NCI-H774 (cell line): ENCODE measurements around the gene TMEM126B.
A peak's percentile ranks its signal among the peaks of the same experiment; 100 is the strongest.
"Not testable (repeated sequence)": the region's sequence is repeated elsewhere in the genome, so short reads cannot be mapped to it uniquely, and the experiment has no call there.

Experiments
- DNase-seq: peaks from one replicate; lab custom pipeline; 2025; lab: John Stamatoyannopoulos, UW

Gene TMEM126B

GRCh38 chr11:85647604-85648299 is 19.4 kb downstream of the TMEM126B start, which contains the start of gene TMEM126A:
TSS of gene TMEM126A (plus strand) at chr11:85647967. CDS start at chr11:85650256, 2,289 bp downstream.
- DNase-seq: peak; percentile 92

- no peak for DNase-seq
Observed at GRCh38 chr11:85651118-85651517, 22.7 kb downstream of the TMEM126B start.

DNA sequence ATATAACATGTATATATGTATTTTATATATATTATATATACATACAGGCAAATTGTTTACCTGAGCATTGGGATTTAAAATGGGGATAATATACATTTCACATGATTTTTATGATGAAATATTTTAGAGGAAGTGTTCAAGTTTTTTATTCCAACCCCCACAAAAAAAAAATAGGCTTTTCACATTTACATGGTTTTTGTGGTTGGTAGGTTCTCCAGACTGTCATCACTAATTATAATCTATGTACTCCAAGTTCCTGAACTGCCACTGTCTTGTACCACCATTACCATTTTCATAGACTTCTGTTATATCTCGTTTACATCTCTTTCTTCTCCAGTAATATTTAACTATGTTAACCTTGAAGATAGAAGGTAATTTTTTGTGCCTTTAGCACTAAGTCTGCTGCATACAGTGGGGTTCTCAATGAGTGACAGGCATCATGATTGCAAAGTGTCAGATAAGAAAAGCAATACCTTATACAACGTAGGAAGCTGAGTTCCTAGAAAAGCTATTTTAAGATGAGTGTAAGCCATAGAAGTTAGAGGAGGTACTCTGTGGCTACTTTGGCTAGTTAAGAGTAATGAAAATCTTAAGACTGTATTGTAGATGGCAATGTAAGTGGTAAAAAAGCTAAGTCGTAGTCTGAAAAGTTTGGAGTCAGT is 24.5 kb downstream of the TMEM126B start:
- DNase-seq: no peak

DNA sequence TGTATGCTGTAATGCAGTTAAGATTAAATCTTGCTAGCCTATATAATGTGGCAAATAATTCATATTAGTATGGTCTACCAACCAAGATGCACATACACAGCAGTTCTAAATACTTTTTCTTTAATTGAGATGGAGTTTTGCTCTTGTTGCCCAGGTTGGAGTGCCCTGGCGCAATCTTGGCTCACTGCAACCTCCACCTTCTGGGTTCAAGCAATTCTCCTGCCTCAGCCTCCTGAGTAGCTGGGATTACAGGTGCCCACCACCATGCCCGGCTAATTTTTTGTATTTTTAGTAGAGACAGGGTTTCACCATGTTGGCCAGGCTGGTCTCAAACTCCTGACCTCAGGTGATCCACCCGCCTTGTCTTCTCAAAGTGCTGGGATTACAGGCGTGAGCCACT is 25.9 kb downstream of the TMEM126B start:
- DNase-seq: not testable (repeated sequence)

DNA sequence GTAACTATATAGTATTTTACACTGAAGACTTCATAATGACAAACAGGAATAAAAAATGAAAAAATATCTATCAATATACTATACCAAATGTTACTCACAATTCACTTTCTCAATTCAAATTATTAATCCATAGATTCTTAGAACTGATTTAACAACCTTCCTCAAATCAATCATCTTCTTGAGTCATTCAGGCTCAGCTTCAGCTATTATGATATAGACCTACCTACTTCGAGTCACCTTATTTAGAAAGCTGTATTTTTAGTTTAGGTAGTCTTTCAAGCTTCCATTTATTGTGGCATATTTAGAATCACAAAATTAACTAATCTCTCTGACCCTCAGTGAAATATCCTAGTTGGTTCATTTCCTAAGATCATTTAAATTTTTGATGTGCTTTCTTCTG is 28.4 kb downstream of the TMEM126B start:
- no peak for DNase-seq

DNA sequence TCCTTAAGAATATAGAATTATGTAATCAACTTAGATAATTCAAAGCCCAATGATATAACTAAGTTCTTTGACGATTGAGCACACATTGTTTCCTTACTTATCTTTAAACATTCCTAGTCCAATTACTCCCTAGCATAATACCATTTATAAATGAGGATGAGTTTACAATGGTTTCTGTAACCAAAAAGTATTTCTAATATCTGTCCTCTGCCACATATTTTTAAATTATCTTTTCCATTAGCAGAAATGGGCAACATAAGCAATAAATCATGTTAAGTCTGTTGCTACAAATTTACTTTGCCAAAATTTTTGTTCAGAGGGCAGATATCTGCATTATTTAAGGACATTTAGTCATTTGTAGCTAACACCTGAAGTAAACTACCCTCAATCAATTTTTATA is 29.8 kb downstream of the TMEM126B start:
- no peak for DNase-seq

- no peak for DNase-seq
Observed at GRCh38 chr11:85661972-85662664, 33.7 kb downstream of the TMEM126B start.

- no peak for DNase-seq
Observed at GRCh38 chr11:85663080-85663752, 34.8 kb downstream of the TMEM126B start.

- DNase-seq: peak; percentile 57
Observed at GRCh38 chr11:85663753-85664614, 35.6 kb downstream of the TMEM126B start.

DNA sequence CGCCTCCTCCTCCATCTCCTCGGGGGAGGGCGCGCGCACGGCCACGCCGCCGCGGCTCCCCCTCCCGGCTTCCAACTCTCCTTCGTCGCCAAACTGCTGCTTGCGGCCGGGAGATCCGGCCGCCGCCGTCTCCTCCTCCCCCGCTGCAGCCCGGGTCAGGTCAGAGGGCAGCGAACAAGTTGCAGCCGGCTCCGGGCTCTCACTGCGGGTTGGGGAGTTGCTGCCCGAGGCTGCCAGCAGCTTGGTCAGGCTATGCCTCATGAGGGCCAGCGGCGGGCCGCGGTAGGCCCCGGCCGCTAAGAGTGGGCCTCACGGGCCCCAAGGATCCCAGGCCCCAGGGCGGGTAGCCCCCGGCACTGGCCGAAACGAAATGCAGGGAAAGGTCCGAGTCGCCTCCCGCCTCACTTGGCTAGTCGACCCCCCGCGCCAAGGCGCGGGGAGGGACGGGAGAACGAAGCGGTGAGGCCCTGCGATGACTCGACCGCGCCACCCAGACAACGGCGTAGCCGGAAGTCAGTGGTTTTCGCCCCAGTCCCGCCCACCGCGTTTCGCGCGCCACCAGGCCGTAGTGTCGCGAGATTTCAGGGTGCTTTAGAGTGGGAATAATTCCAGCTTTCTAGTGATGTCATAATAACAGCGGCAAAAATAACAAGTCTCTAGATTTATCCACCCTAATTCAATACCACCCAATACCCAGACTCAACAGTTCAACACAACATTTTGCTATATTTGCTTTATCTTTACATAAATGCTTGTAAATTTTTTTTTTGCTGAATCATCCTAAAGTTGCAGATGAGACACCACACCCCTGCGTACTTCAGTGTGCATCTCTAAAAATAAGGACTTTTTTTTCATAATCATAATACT is 36.5 kb downstream of the TMEM126B start, which contains the start of gene CREBZF:
Gene CREBZF, minus strand, starts transcription at position 515 of the 867 bp plus-strand sequence. Its CDS starts 254 bp downstream, at position 261.
- DNase-seq: peak; percentile 96

- peak; percentile 10 for DNase-seq
Observed at GRCh38 chr11:85665733-85666132, 37.3 kb downstream of the TMEM126B start.

- DNase-seq: no peak
Observed at GRCh38 chr11:85666687-85667086, 38.3 kb downstream of the TMEM126B start.

DNA sequence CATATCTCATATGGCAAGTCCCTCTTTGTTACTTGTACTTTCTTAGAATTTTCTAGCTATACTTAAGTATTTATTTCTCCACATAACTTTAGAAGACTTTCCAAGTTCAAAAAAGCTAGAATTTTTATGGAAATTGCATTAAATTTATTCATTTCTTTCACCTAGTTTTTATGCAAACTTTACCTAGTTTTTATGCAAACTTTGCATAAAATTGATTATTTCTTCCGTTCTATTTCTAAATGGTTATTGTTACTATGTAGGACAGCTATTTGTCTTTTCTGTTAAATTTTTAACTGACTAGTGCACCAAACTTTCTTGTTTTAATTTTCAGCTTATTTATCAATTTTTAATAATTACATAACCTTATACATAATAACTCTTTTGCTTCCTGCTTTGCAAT is 39.8 kb downstream of the TMEM126B start:
- DNase-seq: no peak

DNA sequence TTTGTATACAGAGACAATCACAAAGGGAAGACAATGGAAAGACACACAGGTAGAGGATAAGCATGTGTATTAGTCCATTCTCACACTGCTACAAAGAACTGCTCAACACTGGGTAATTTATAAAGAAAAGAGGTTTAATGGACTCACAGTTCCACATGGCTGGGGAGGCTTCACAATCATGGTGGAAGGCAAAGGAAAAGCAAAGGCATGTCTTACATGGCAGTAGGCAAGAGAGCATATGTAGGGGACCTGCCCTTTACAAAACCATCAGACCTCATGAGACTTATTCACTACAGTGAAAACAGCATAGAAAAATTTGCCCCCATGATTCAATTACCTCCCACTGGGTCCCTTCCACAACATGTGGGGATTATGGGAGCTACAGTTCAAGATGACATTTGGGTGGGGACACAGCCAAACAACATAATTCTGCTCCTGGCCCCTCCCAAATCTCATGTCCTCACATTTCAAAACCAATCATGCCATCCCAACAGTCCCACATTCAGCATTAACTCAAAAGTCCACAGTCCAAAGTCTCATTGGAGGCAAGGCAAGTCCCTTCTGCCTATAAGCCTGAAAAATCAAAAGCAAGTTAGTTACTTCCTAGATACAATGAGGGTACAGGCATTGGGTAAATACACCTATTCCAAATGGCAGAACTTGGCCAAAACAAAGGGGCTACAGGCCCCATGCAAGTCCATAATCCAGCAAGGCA is 42.7 kb downstream of the TMEM126B start:
- not testable (repeated sequence) for DNase-seq

DNA sequence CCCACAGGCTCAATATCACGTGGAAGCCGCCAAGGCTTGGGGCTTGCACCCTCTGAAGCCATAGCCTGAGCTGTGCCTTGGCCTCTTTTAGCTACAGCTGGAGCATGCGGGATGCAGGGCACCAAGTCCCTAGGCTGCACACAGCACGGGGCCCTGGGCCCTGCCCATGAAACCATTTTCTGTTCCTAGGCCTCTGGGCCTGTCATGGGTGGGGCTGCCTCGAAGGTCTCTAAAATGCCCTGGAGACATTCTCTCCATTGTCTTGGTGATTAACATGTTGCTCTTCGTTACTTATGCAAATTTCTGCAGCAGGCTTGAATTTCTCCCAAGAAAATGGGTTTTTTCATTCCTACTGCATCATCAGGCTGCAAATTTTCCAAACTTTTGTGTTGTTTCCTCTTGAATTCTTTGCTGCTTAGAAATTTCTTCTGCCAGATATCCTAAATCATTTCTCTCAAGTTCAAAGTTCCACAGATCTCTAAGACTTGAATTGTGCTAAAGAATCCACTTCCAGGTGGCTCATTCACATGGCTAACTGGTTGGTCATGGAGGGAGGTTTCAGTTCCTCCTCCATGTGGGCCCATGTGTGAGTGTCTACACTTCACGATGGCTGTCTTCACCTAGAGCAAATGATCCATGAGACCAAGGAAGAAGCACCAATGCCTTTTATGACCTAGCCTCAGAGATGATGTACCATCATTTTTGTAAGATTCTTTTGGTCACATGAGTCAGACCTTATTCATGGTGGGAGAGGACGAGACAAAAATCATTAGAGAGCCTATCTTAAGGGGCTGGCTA is 43.9 kb downstream of the TMEM126B start:
- no peak for DNase-seq

DNA sequence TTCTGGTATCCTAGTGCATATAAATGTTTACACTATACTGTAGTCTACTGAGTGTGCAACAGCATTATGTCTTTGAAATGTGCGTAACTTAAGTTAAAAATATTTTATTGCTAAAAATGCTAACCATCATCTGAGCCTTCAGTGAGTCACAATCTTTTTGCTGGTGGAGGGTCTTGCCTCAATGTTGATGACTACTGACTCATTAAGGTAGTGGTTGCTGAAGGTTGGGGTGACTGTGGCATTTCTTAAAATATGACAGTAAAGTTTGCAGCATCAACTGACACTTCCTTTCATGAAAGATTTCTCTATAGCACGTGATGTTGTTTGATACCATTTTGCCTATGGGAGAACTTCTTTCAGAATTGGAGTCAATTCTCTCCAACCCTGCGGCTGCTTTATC is 45.0 kb downstream of the TMEM126B start:
- DNase-seq: no peak

DNA sequence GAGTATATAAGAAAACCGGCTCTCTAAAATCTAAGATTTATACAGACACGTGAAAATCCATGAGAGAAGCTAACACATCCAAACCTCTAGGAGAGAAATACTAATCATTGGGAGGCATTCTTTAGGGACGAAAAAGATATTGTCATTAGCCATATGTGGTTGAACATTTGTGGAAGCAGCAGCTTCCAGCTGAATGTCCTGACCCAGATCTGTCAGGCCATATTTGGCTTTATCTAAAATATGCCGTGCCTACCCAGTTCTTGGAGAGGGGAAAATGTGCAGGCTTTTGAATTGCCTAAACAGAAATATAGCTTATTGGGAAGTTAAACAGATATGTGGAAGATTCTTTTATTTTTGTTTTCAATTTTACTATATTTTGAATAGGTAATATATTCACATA is 51.2 kb downstream of the TMEM126B start:
- DNase-seq: no peak

- DNase-seq: no peak
Observed at GRCh38 chr11:85680897-85681296, 52.5 kb downstream of the TMEM126B start.
